K562 (cell line): ENCODE results near the gene SDK1. TPM values are rescaled to one million over a fixed set of nuclear protein-coding genes. Genes with fewer than 3 reads are reported as not detected.

Experiments used
- ATAC-seq: fragments of 200-7000 bp; cut with Tn5 transposase; 3 replicates; pipeline ENCODE4 v1.9.1; 2020; ENCODE audit warnings: moderate library complexity
- BruUV-seq: library from RNA; stranded (reverse); fragments of 400-500 nt; replicated peaks from 2 replicates; lab custom pipeline; 2021; lab: Mats Ljungman, UMichigan
- CTCF ChIA-PET: fragments of 300-600 bp; formaldehyde crosslinking; extraction: SDS; loops from one replicate; lab custom pipeline; 2021; ENCODE audit warnings: low intra/inter-chr PET ratio; lab: Yijun Ruan, JAX
- POLR2A ChIA-PET: fragments of 300-600, 350-650 bp; sonication (Branson Sonifier 250); formaldehyde crosslinking; extraction: SDS; loops from one replicate; lab custom pipeline; 2021; ENCODE audit warnings: antibody characterized with exemption, inconsistent platforms; lab: Yijun Ruan, JAX
- DNase-seq, 4 experiments: peaks; one replicate each; pipeline versions ENCODE4 v3.0.0 to v3.0.0-alpha.2; 2011 to 2018; ENCODE audit warnings: low spot score in 3 of 4, mixed read lengths in 3 of 4; ENCODE audit errors: extremely low read depth in 1 of 4
- FAIRE-seq: peaks from 2 replicates; lab custom pipeline; 2011; peaks lifted over from hg19 to GRCh38; lab: Jason Lieb, UNC
- H2AFZ ChIP-seq: 2 replicates; pipeline ENCODE4 v1.6.0; 2011; ENCODE audit warnings: low read depth, low read length, control low read depth, inconsistent platforms
- H3K27ac ChIP-seq: fragments of 200-600 bp; 3 replicates; pipeline ENCODE4 v1.8.0; 2011; ENCODE audit warnings: low read depth, mild to moderate bottlenecking, control low read depth, inconsistent platforms, low read length, moderate library complexity, mixed read lengths; ENCODE audit errors: extremely low read depth
- H3K27me3 ChIP-seq, 2 experiments: fragments of 300-600 bp in 1 of 2; 2 replicates in 1 of 2; 3 replicates in 1 of 2; pipeline versions ENCODE4 v1.6.0 to v1.8.0; 2011; ENCODE audit warnings: inconsistent platforms in 2 of 2, low read length in 2 of 2, mild to moderate bottlenecking in 1 of 2, mixed read lengths in 1 of 2, moderate library complexity in 1 of 2; ENCODE audit not compliant: control insufficient read depth in 2 of 2, insufficient read depth in 2 of 2
- H3K36me3 ChIP-seq: fragments of 300-600 bp; 3 replicates; pipeline ENCODE4 v1.8.0; 2011; ENCODE audit warnings: mild to moderate bottlenecking, low read length, inconsistent platforms; ENCODE audit not compliant: control insufficient read depth, insufficient read depth
- H3K4me1 ChIP-seq, 2 experiments: fragments of 200-600 bp in 1 of 2; replicated peaks in 1 of 2; 2 replicates in 1 of 2; 3 replicates in 1 of 2; pipeline versions ENCODE4 v1.5.1 to v1.8.0; 2011; ENCODE audit warnings: inconsistent platforms in 2 of 2, low read length in 2 of 2, mild to moderate bottlenecking in 1 of 2, mixed read lengths in 1 of 2, moderate library complexity in 1 of 2; ENCODE audit not compliant: control insufficient read depth in 2 of 2, insufficient read depth in 2 of 2
- H3K4me2 ChIP-seq: 2 replicates; pipeline ENCODE4 v1.6.1; 2011; ENCODE audit warnings: low read length, control low read depth, inconsistent platforms, mixed read lengths; ENCODE audit not compliant: insufficient read depth
- H3K4me3 ChIP-seq: fragments of 200-600 bp; sonication (generic), shearing (Covaris generic); 2 replicates; pipeline ENCODE4 v1.5.1; 2016; ENCODE audit warnings: control low read depth, inconsistent platforms
- H3K79me2 ChIP-seq: fragments of 200-600 bp; 3 replicates; pipeline ENCODE4 v1.8.0; 2011; ENCODE audit warnings: low read length, inconsistent platforms; ENCODE audit not compliant: control insufficient read depth, insufficient read depth
- H3K9ac ChIP-seq, 2 experiments: 2 replicates each; pipeline versions ENCODE4 v1.6.0 to v1.6.1; 2011; ENCODE audit warnings: low read depth in 2 of 2, low read length in 2 of 2, control low read depth in 1 of 2, inconsistent platforms in 1 of 2, mild to moderate bottlenecking in 1 of 2, mixed read lengths in 1 of 2; ENCODE audit not compliant: insufficient read depth in 1 of 2
- H3K9me1 ChIP-seq: one replicate; pipeline ENCODE4 v1.6.0; 2011; ENCODE audit warnings: inconsistent platforms, mild to moderate bottlenecking, low read length, moderate library complexity; ENCODE audit not compliant: control insufficient read depth, insufficient read depth
- H3K9me3 ChIP-seq: replicated peaks from 2 replicates; pipeline ENCODE4 v1.5.1; 2011; ENCODE audit warnings: low read depth, low read length, inconsistent platforms; ENCODE audit not compliant: control insufficient read depth, insufficient read depth
- H4K20me1 ChIP-seq: replicated peaks from 2 replicates; pipeline ENCODE4 v1.6.1; 2011; ENCODE audit warnings: low read length, inconsistent platforms, mixed read lengths; ENCODE audit not compliant: control insufficient read depth, insufficient read depth
- BRCA1 ChIP-seq, 2 experiments: fragments of 450-650 bp in 1 of 2; sonication (generic) in 1 of 2; formaldehyde crosslinking in 1 of 2; IDR thresholded peaks; 2 replicates each; pipeline versions ENCODE4 v1.5.0 to v1.6.1; 2017 to 2020; ENCODE audit warnings: mild to moderate bottlenecking in 1 of 2, missing genetic modification reagents in 1 of 2
- BRD9 ChIP-seq: fragments of 450-650 bp; IDR thresholded peaks from 2 replicates; pipeline ENCODE4 v1.6.1; 2018; ENCODE audit warnings: low read depth; ENCODE audit not compliant: partially characterized antibody
- FOS ChIP-seq: IDR thresholded peaks from 3 replicates; pipeline ENCODE4 v1.6.1; 2011; ENCODE audit not compliant: insufficient read length; ENCODE audit errors: extremely low read depth
- GTF2B ChIP-seq: IDR thresholded peaks from 2 replicates; pipeline ENCODE4 v1.6.1; 2011; ENCODE audit not compliant: insufficient read length; ENCODE audit errors: extremely low read depth
- HCFC1 ChIP-seq: IDR thresholded peaks from 2 replicates; pipeline ENCODE4 v1.6.1; 2012; ENCODE audit warnings: low read depth, low read length, improper control_type of control experiment
- HDGF ChIP-seq: fragments of 450-650 bp; IDR thresholded peaks from 2 replicates; pipeline ENCODE4 v1.6.1; 2016
- HINFP ChIP-seq: fragments of 450-650 bp; conservative IDR thresholded peaks from 2 replicates; pipeline ENCODE4 v1.6.1; 2016; ENCODE audit warnings: missing genetic modification characterization, low read depth, mild to moderate bottlenecking, control low read depth, missing compliant biosample characterization
- MTA2 ChIP-seq: fragments of 450-650 bp; IDR thresholded peaks from 2 replicates; pipeline ENCODE4 v1.6.1; 2016; ENCODE audit warnings: low read depth
- NR0B1 ChIP-seq: fragments of 450-650 bp; IDR thresholded peaks from one replicate; pipeline ENCODE4 v1.6.1; 2018; ENCODE audit warnings: mild to moderate bottlenecking, moderate library complexity; ENCODE audit not compliant: partially characterized antibody
- RBM17 ChIP-seq: fragments of 200-400 bp; formaldehyde crosslinking; IDR thresholded peaks from 2 replicates; pipeline ENCODE4 v1.6.1; 2017; ENCODE audit warnings: low read depth, mild to moderate bottlenecking, low read length, borderline replicate concordance
- WGBS: fragments of 100-300 bp; shearing (Covaris generic); methylation state at CpG from one replicate; pipeline ENCODE4 v1.1.6; 2016; ENCODE audit warnings: low coverage, mixed read lengths; ENCODE audit not compliant: insufficient coverage; ENCODE audit errors: missing lambda C conversion rate; 5-methylcytosine and 5-hydroxymethylcytosine counted together
- in situ Hi-C: fragments of 300-500 bp; cut with MboI; formaldehyde crosslinking; loops from 4 replicates; pipeline ENCODE4 v1.15.0; 2018; ENCODE audit warnings: inconsistent platforms, mixed read lengths
- intact Hi-C: fragments of 100-400 bp; cut with micrococcal nuclease; formaldehyde crosslinking; loops from 2 replicates; pipeline ENCODE4 v1.14.2; 2022
- polyA plus RNA-seq, 8 experiments: library from polyadenylated mRNA; depleted of rRNA in 4 of 8; stranded (reverse) in 5 of 8; unstranded in 3 of 8; fragments of >200 nt; fragmentation: Nextera tagmentation in 2 of 8; fragmentation: Illumina TruSeq in 1 of 8; extraction: Ambion mirVana in 2 of 8; extraction: Trizol in 1 of 8; gene quantifications; 2 replicates each; pipeline versions ENCODE4 v1.2.1 to v1.2.3, GENCODE V29; 2011 to 2014; ENCODE audit warnings: inconsistent platforms in 1 of 8, missing spikeins in 1 of 8
- total RNA-seq, 7 experiments: library from RNA; depleted of rRNA in 6 of 7; stranded (reverse); fragments of >200 nt in 6 of 7; fragmentation: Illumina TruSeq in 2 of 7; extraction: Trizol in 2 of 7; gene quantifications; 2 replicates each; pipeline versions ENCODE4 v1.2.1 to v1.2.3, GENCODE V29; 2011 to 2021; ENCODE audit warnings: low replicate concordance in 1 of 7

SDK1 gene
- total and polyA plus RNA-seq, 9 of the 15 experiments (the other 6 are each of a cell fraction or from before 2014, with no cell fraction given), result 0.16 TPM; not detected in 8

DNA sequence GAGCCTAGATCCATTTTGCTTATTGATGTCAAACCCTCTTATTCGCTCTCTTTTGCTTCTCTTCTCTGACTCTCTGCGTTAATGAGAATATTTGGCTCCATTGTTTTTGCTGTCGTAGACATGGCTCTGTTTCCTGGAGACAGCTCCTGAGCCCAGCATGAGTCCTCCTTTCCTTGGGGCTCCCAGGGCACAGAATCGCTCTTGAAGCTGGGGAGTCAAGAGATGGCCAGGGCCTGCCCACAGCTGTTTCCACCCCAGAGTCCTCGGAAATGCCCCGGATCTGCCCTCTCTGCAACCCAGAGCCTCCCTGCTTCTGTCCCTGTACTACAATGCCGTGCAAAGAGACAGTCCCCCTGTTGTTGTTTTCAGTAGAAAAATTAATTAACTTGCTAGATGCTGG lies 814.4 kb downstream of the SDK1 start:
- ATAC-seq (no peak), FAIRE-seq (no peak), DNase-seq (no peak)
- ChIA-PET POLR2A (no interaction called here), CTCF (no interaction called here)
- no peaks in the 10 kb centered on the region; a peak in 1 of 5 replicates for H3K4me1 ChIP-seq
- no peaks in the 10 kb centered on the region for H3K9me1 ChIP-seq
- WGBS, result 0% methylated on average over 7 of the region's 7 CpGs
- H3K9ac ChIP-seq, result no peak overlapping the region
- TF ChIP-seq HDGF (no peak), NR0B1 (no peak)
- H3K27me3 ChIP-seq, result peaks cover 10 to 44% of the 10 kb centered on the region in 2 experiments; a peak in 4 of 5 replicates
- no peak overlapping the region for H3K4me2 ChIP-seq
- H3K79me2 ChIP-seq, result no peaks in the 10 kb centered on the region
- no peak overlapping the region for H3K4me3 ChIP-seq
- H4K20me1 ChIP-seq, result no peaks in the 10 kb centered on the region; the same call in 1 of the 2 replicates
- H3K36me3 ChIP-seq, result no peaks in the 10 kb centered on the region
- no peak overlapping the region for H3K27ac ChIP-seq
- H3K9me3 ChIP-seq, result no peaks in the 10 kb centered on the region
- no TSS peak for BruUV-seq
- intact Hi-C loops (no loop called here), in situ Hi-C loops (no loop called here)
- H2AFZ ChIP-seq, result no peak overlapping the region

DNA sequence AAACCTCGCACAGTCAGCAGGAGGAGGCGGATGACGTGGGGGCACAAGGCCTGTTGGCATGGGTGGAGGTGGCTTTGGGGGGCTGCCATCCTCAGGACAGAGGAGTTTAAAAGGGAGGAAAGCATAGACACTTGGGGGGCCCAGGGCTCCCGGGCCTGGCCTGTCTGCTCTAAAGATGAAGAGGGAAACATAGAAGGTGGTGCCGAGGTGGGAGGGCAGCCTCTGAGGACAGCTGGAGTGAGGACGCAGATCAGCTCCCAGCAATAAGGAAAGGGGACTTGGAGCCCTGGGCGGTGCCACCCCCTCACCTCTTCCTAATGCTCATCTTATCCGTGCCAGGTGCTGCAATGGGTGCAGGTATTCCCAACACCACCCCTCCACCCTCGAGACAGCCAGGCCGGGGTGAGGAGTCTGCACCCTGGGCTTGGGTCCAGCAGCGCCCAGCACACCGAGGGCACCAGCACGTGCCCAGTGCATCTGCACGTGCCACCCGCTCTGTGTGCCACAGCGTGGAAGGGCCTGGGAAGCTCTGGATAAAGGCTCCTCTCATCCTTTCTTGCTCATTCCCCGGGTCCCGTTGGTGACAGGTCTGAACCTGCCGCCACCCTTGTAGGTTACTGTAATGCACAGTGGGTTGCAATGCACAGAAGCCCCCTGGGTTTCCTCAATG lies 815.0 kb downstream of the SDK1 start:
- Histone ChIP-seq H3K36me3 (no peaks in the 10 kb centered on the region), H3K4me1 (no peaks in the 10 kb centered on the region; a peak in 1 of 5 replicates), H3K9ac (no peak overlapping the region), H3K9me3 (no peaks in the 10 kb centered on the region), H3K9me1 (no peaks in the 10 kb centered on the region), H2AFZ (no peak overlapping the region), H3K27ac (no peak overlapping the region), H3K4me2 (no peak overlapping the region), H3K27me3 (peaks cover 10 to 42% of the 10 kb centered on the region in 2 experiments; a peak in 4 of 5 replicates), H4K20me1 (no peaks in the 10 kb centered on the region), H3K79me2 (no peaks in the 10 kb centered on the region), H3K4me3 (no peak overlapping the region)
- POLR2A ChIA-PET, result no interaction called here
- CTCF ChIA-PET, result no interaction called here
- FAIRE-seq (no peak), DNase-seq (no peak), ATAC-seq (no peak)
- in situ Hi-C loops, result no loop called here
- intact Hi-C loops, result no loop called here
- WGBS, result 5% methylated on average over 14 of the region's 19 CpGs
- BruUV-seq, result no TSS peak
- no peak for TF ChIP-seq BRCA1 (IDR thresholded peaks at IDR 0.05)
- no peak for TF ChIP-seq BRCA1 (CRISPR knock-in tag; IDR thresholded peaks at IDR 0.05)
- TF ChIP-seq RBM17, result no peak
- TF ChIP-seq HINFP (tag), result no peak
- no peak for TF ChIP-seq HCFC1
- TF ChIP-seq MTA2, result no peak
- TF ChIP-seq BRD9, result no peak
- TF ChIP-seq GTF2B, result no peak
- no peak for TF ChIP-seq FOS
